ENCODE results near the gene TCP10L.
"Not testable (repeated sequence)": the region's sequence is repeated elsewhere in the genome, so short reads cannot be mapped to it uniquely, and the experiment has no call there.

The TCP10L gene

GRCh38 chr21:32549440-32549839 is 35.9 kb downstream of the TCP10L start:
- DNase-seq, result no peak

DNA sequence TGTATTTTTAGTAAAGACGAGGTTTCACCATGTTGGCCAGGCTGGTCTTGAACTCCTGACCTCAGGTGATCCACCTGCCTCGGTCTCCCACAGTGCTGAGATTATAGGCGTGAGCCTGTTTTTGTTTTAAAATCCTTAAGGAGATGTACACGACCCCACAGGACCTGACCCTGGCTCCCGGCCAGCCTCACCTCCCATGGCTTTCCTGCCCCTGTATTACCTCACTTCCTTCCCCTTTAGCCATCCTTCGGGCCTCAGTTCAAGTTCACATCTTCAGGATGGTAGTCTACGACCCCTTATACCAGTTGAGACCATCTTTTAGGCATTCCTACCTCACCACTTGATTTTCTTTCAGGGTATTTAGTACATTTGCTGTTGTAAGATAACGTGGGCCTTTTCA is 36.3 kb downstream of the TCP10L start:
- DNase-seq, result no peak

DNA sequence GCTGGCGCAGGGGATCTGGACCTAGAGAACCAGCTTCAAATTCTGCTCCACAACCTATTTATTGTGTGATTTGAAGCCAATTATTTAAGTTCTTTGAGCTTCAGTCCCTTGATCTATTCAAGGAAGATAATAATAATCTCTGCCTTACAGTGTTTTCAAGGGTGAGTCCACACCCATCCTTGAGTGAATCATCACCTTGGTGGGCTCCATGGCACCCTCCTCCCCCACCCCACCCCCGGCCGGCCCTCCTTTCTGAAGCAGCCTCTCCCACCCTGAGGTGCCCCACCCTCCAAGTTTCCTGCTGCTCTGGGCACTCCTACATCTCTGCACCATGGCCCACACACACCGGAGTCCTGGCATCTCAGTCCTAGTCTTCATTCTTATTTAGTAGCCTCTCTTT is 38.3 kb downstream of the TCP10L start:
- DNase-seq, result no peak

GRCh38 chr21:32545948-32546441 is 39.3 kb downstream of the TCP10L start:
- DNase-seq, result no peak

DNA sequence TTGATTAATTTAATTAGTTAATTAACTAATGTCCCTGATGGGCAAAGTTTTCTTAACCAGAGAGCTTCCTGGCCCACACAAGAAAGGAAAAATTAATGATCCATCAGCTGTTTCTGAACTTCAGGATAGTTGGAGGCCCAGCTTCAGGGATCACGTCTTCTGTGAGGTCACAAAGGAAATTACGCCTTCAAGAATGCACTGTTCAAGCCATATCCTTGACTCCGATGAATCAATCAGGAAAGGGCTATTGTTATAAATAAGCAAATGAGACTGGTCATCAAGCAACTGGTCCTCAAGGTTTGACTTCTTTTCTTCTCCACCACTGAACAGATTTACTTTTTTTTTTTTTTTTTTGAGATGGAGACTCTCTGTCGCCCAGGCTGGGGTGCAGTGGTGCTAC is 40.6 kb downstream of the TCP10L start:
- DNase-seq, result no peak

- DNase-seq, result no peak
These were observed 41.3 kb downstream of the TCP10L start for GRCh38 chr21:32543975-32544374.

- DNase-seq, result not testable (repeated sequence)
These were observed 42.3 kb downstream of the TCP10L start for GRCh38 chr21:32543056-32543455.

DNA sequence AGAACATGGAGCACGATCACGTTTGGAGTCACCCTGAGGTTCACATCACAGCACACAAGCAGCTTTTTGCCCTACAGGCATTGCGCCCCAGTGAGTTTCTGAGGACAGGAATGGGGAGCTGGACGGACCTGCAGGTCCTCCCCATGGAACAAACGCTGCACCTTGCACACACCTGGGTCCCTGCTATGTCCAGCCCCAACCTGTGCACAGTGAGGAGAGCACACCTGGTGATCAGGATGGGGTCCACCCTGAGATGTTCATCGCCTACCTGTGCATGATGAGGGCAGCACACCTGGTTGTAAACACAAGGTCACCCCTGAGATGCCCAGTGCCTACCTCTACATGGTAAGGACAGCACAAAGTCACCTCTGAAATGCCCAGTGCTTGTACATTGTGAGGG is 45.9 kb downstream of the TCP10L start:
- no peak for DNase-seq

GRCh38 chr21:32538147-32538792 is 47.1 kb downstream of the TCP10L start:
- DNase-seq, result no peak

DNA sequence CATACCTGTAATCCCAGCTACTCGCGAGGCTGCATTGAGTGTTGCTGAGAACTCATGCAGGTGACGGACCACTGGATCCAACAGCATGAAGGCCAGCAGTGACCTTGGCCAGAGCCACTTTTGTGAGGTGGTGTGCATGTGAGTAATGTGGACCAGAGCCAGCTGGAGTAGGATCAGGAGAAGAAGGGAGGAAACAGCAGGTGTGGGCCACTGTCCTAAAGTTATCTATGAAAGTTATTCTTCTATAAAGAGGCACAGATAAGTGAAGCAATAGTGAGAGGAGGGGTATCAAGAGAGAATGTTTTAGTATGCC is 47.8 kb downstream of the TCP10L start:
- no peak for DNase-seq

DNA sequence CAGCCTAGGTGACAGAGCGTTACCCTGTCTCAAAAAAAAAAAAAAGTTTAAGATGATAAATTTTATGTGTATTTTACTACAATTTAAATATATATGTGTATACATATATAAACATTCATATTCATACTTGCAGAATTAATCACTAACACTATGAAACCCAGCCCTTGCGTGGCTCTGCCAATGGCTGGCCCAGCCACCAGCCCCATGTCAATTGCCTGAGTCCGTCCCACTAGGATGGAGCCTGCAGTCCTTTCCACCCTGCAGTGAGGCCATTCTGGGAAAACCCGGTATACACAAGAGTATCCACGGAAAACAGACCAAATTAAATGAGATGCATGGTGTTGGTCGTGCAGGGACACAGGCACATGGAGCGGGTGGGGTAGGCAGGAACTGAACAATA is 49.7 kb downstream of the TCP10L start:
- DNase-seq, result no peak

DNA sequence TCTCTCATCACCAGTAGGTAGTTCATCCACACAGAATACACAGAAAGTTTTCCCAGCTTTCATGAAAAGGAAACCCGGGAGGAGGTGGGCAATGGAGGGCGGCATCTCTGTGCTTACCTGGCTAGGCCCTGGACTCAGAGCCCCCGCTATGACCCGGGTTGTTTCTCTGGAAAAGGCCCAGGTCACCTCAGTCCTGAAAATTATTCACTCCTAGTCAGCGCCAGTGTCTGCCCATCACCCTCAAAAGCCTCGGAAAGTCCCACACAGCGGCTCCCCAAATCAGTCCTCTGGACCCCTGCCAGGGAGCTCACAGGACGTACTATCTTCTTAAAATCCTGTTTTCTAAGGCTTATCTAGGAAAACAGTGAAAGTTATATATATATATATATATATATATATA is 51.2 kb downstream of the TCP10L start:
- no peak for DNase-seq

DNA sequence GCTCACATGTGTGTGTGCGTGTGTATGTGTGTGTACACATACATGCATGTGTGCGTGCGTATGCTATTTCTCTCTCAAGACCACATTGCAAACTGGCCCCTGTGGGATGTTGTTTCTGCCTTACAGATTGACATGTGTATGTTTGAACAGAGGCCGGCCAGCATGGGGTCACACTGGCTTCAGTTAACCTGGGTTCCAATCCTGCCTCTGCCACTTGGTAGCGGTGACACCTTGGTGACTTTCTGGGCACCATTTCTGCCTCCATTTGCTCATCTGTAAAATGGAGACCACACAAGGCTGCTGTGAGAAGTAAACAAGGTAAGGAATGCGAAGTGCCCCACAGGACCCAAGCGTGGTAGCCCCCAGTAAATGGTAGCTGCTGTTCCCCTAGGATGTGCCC is 51.7 kb downstream of the TCP10L start:
- no peak for DNase-seq

DNA sequence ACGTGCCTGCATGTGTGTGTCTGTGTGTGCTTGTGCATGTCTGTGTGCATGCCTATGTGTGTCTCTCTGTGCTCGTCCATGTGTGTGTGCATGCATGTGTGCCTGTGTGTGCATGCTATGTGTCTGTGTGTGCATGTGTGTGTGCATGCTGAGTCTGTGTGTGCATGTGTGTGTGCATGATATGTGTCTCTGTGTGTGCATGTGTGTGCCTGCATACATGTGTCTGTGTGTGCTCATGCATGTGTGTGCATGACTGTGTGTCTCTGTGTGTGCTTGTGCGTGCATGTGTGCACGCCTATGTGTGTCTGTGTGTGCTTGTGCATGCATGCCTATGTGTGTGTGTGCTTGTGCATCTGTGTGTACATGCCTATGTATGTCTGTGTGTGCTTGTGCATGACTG is 52.3 kb downstream of the TCP10L start:
- no peak for DNase-seq

GRCh38 chr21:32532636-32533035 is 52.7 kb downstream of the TCP10L start:
- DNase-seq, result no peak

GRCh38 chr21:32531561-32531960 is 53.8 kb downstream of the TCP10L start:
- DNase-seq, result not testable (repeated sequence)

GRCh38 chr21:32530809-32531208 is 54.5 kb downstream of the TCP10L start:
- DNase-seq, result not testable (repeated sequence)

DNA sequence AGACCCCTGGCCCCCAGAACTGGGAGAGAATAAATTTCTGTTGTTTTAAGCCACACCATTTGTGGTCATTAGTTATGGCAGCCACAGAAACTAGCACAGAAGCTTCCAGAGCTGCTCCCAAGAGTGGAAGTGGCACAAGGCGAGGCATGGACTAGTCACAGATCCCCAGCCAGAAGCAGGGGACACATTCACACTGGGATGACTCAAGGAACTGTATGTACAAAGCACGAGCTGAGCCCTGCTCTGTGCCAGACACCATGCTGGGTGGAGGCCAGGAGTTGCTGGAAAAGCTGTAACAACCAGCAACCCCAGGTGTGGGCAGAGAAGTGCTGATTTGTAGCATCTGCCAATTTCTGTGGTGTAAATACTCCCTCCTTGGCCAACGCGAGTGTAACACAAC is 55.6 kb downstream of the TCP10L start:
- no peak for DNase-seq

DNA sequence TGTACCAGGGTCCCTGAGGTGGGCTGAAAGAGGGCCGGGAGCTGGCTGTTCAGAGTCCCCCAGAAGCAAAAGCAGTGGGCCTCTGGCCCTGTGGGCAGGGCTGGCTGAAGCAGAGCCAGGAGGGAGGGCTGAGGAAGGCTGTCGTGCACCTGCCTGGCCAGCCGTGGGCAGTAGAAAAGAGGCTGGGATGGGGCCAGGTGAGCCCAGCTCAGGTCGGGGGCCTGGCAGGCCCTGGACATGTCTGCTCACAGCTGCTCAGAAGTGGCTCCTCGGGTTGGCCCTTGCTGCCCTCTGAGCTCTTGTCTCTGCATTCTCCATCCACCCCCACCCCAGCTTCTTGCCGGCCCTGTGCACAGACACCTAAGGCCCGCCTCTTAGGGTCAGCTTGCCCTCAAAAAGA is 60.0 kb downstream of the TCP10L start:
- no peak for DNase-seq

DNA sequence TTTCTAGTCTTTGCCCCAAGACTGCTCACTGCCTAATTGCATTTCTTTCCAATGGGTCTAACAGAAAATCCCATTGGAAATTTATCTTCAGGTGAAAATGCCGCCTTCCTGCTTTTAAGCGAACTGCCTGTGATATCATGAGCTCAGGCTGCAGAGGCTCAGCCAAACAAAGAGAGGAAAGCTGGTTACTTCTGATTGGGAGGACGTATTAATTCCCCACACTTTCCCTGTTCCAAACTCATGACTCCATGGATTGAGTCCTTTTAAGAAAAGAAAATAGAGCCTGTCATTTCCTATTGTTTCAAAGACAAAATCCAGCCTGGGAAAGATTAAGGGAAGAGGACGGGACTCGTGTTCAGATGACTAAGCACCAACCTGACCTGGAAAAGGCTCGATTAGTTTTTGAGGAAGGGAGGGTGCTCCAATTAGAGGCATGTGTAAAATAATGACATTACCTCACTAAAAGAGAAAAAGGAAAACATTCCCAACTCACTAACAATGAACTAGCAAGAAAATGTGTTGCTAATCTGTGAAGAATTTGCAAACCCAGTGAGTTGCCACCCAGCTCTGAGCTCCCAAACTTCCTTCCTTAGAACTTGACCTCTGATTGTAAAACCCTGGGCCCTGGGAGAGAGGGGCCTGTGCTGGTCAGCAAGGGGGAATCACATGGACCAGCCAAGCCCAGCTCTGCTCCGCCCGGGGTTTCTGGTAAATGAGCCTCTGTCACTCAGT is 61.2 kb downstream of the TCP10L start:
- no peak for DNase-seq
